ENCODE results near the gene GATB.

DNA sequence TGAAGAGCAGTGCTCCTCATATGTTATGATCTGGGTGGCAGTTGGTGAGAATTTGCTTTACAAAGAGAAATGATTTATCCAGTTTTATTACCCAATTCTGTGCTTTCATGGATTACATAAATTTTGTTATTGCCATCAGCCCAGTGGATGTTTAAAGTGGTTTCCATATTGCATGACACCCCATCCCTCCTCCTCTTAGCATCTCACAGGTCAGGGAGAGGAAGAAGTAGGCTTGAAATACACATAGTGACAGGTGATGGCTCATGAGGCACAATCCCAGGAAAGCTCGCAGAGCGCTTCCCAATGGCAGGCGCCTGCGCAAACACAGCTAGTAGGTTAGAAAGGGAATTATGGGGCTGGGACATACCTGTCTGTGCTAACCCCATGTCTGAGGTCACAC is 47.7 kb upstream of the GATB start:
- TF ChIP-seq, protein P1, sequence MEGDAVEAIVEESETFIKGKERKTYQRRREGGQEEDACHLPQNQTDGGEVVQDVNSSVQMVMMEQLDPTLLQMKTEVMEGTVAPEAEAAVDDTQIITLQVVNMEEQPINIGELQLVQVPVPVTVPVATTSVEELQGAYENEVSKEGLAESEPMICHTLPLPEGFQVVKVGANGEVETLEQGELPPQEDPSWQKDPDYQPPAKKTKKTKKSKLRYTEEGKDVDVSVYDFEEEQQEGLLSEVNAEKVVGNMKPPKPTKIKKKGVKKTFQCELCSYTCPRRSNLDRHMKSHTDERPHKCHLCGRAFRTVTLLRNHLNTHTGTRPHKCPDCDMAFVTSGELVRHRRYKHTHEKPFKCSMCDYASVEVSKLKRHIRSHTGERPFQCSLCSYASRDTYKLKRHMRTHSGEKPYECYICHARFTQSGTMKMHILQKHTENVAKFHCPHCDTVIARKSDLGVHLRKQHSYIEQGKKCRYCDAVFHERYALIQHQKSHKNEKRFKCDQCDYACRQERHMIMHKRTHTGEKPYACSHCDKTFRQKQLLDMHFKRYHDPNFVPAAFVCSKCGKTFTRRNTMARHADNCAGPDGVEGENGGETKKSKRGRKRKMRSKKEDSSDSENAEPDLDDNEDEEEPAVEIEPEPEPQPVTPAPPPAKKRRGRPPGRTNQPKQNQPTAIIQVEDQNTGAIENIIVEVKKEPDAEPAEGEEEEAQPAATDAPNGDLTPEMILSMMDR (IDR thresholded peaks at IDR 0.05; ENCODE audit: extremely low read depth in 1 of 2, insufficient read depth in 1 of 2, low read depth in 1 of 2, low read length in 2 of 2): no peak
- TF ChIP-seq EZH2 (IDR thresholded peaks at IDR 0.05; ENCODE audit: borderline replicate concordance, low read depth, low read length, severe bottlenecking) (no peak), MYC (IDR thresholded peaks at IDR 0.05; ENCODE audit: low read depth, low read length) (no peak), POLR2A (IDR thresholded peaks at IDR 0.05; ENCODE audit: low read depth, low read length) (no peak)
